ENCODE measurements around the gene SDF4.

Gene SDF4

GRCh38 chr1:1204425-1204920, 27.3 kb downstream of the SDF4 start:
- TF ChIP-seq CTCF (IDR thresholded peaks at IDR 0.05) (no peak), ZFX (IDR thresholded peaks at IDR 0.05; ENCODE audit: borderline replicate concordance) (no peak)

GRCh38 chr1:1203561-1204424, 28.0 kb downstream of the SDF4 start:
- no peak for TF ChIP-seq CTCF (IDR thresholded peaks at IDR 0.05)
- TF ChIP-seq ZFX (IDR thresholded peaks at IDR 0.05; ENCODE audit: borderline replicate concordance): no peak
- no peak overlapping the region for H3K27ac ChIP-seq

More at GRCh38 chr1:1204425-1204920, 27.3 kb downstream of the SDF4 start:
- H3K27ac ChIP-seq: no peak overlapping the region

- no peak overlapping the region for H3K27ac ChIP-seq
- TF ChIP-seq CTCF (IDR thresholded peaks at IDR 0.05) (no peak), ZFX (IDR thresholded peaks at IDR 0.05; ENCODE audit: borderline replicate concordance) (no peak)
Measured at GRCh38 chr1:1202831-1203560, 28.8 kb downstream of the SDF4 start.

GRCh38 chr1:1200876-1201810, 30.7 kb downstream of the SDF4 start:
- peak overlapping the region; percentile 37; the same call in 1 of the 2 replicates for H3K27ac ChIP-seq
- TF ChIP-seq ZFX (IDR thresholded peaks at IDR 0.05; ENCODE audit: borderline replicate concordance) (no peak), CTCF (IDR thresholded peaks at IDR 0.05) (no peak)

- TF ChIP-seq CTCF (IDR thresholded peaks at IDR 0.05): no peak
- TF ChIP-seq ZFX (IDR thresholded peaks at IDR 0.05; ENCODE audit: borderline replicate concordance): no peak
Measured at GRCh38 chr1:1199961-1200875, 31.6 kb downstream of the SDF4 start.

More at GRCh38 chr1:1199961-1200875, 31.6 kb downstream of the SDF4 start:
- H3K27ac ChIP-seq: no peak overlapping the region

Data from 22Rv1 (cell line).